Measurements from ENCODE around the gene LRRC8B.

DNA sequence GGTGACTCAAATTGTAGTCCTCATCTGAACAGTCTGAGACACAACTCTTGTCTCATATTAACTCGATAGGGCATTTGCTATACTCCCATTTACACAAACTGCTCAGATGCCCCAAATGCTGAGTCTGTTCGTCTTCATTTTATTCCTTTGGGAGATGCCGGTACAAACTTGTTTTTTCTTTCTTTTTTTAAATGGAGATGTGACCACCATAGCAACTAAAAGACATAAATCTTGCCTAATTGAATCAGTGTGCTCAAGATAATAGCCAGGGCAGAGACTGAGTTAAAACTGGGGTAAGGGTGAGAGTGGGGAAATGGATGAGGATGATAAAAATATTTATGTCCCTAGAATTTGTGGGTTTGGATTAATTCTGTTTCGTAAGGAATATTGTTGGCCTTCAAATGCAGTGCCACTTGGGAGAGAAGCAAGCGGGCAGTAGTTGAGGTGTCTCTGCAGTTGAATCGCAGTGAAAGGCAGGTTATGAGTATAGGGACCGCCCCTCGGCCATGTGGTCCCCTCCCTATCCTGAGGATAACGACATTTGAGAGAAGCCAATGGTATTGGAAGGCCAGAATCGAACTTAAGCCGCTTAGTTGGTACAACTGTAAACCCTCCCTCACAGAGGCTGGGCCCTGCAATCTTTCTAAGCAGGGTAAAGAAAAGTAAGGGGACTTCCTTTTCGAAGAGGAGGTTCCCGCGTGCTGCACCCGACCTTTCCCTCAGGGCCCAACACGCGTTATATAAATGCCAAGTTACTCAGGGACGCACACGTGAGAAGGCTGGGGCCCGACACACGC is 859 bp upstream of the LRRC8B start:
- TF ChIP-seq POLR2A (IDR thresholded peaks at IDR 0.05; ENCODE audit: low read length) (no peak), GATA1 (IDR thresholded peaks at IDR 0.05; ENCODE audit: low read depth, low read length) (no peak)

All from erythroblast (primary cell).